Upper lobe of right lung (tissue), 1 donor: ENCODE results near the gene TTLL11. TPM values are rescaled to one million over a fixed set of nuclear protein-coding genes. Genes with fewer than 3 reads are reported as not detected.

Source experiments
- ATAC-seq: fragments of 200-7000 bp; cut with Tn5 transposase; one replicate; pipeline ENCODE4 v1.9.1; 2020; ENCODE audit warnings: mild to moderate bottlenecking, moderate library complexity
- DNase-seq: peaks from one replicate; pipeline ENCODE4 v3.0.0-alpha.2; 2020
- H3K27ac ChIP-seq: fragments of 200-600 bp; one replicate; pipeline ENCODE4 v1.8.0; 2022
- H3K27me3 ChIP-seq: fragments of 200-600 bp; one replicate; pipeline ENCODE4 v1.8.0; 2022; ENCODE audit warnings: mild to moderate bottlenecking
- H3K36me3 ChIP-seq: fragments of 200-600 bp; one replicate; pipeline ENCODE4 v1.8.0; 2022
- H3K4me1 ChIP-seq: fragments of 200-600 bp; one replicate; pipeline ENCODE4 v1.8.0; 2022
- H3K4me3 ChIP-seq: fragments of 200-600 bp; one replicate; pipeline ENCODE4 v1.8.0; 2022; ENCODE audit warnings: mild to moderate bottlenecking
- H3K9me3 ChIP-seq: fragments of 200-600 bp; one replicate; pipeline ENCODE4 v1.8.0; 2022
- CTCF ChIP-seq: fragments of 200-600 bp; IDR thresholded peaks from one replicate; pipeline ENCODE4 v1.8.0; 2022; ENCODE audit warnings: antibody characterized with exemption
- intact Hi-C: fragments of 100-400 bp; cut with DNase I; formaldehyde crosslinking; loops from one replicate; pipeline ENCODE4 v1.11.0; 2022
- total RNA-seq: library from RNA; stranded (reverse); fragmentation: NEBNext Ultra II Directional; extraction: Animal tissue kit (Norgen Biotek cat#: 25700); gene quantifications from one replicate; pipeline ENCODE4 v1.2.1, GENCODE V29; 2021
- donor health status: DM: no; HTN: yes; CAD: no; lungs with severe emphysema.

The TTLL11 gene
- total RNA-seq, 1 donor from 2014 or later: 10.7 TPM

GRCh38 chr9:122056484-122056883 lies 36.6 kb downstream of the TTLL11 start:
- no peak for DNase-seq
- H3K9me3 ChIP-seq: no peaks in the 10 kb centered on the region
- no peaks in the 10 kb centered on the region for H3K36me3 ChIP-seq
- no peaks in the 10 kb centered on the region for H3K4me1 ChIP-seq
- H3K27me3 ChIP-seq: no peaks in the 10 kb centered on the region
- no peak for TF ChIP-seq CTCF
- ATAC-seq: peak; percentile 40
- H3K4me3 ChIP-seq: no peak overlapping the region
- intact Hi-C loops: no loop called here
- H3K27ac ChIP-seq: no peak overlapping the region

- no peak for TF ChIP-seq CTCF
- intact Hi-C loops: no loop called here
- Histone ChIP-seq H3K9me3 (no peaks in the 10 kb centered on the region), H3K4me1 (no peaks in the 10 kb centered on the region), H3K4me3 (no peak overlapping the region), H3K27me3 (no peaks in the 10 kb centered on the region), H3K36me3 (no peaks in the 10 kb centered on the region), H3K27ac (no peak overlapping the region)
- ATAC-seq (peak; percentile 64), DNase-seq (no peak)
Observed at GRCh38 chr9:122055701-122056100, 37.4 kb downstream of the TTLL11 start.

- intact Hi-C loops: no loop called here
- Histone ChIP-seq H3K4me3 (no peak overlapping the region), H3K4me1 (no peaks in the 10 kb centered on the region), H3K36me3 (no peaks in the 10 kb centered on the region), H3K27ac (no peak overlapping the region), H3K27me3 (no peaks in the 10 kb centered on the region), H3K9me3 (no peaks in the 10 kb centered on the region)
- ATAC-seq (peak; percentile 29), DNase-seq (no peak)
- no peak for TF ChIP-seq CTCF
Observed at GRCh38 chr9:122053567-122054350, 39.3 kb downstream of the TTLL11 start.

DNA sequence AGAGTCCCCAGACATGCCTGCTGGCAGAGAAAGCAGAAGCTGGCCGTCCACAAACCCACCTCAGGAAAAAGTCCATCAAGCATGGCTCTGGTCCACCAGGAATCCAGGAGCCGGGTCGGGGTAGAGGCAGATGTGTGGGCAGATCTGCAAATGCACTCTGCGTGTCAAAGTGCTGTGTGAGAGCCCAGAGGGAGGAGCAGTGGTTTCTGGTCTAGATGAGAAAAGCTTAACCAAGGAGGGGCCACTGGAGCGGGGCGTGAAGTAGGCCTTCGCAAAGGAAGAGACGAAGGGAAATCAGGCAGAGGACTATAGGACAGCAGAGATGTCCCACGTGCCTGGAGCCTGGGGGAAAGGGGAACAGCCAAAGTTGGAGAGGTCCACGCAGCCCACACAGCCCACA lies 40.0 kb downstream of the TTLL11 start:
- H3K27me3 ChIP-seq: no peaks in the 10 kb centered on the region
- intact Hi-C loops: no loop called here
- no peaks in the 10 kb centered on the region for H3K9me3 ChIP-seq
- TF ChIP-seq CTCF: no peak
- DNase-seq (no peak), ATAC-seq (peak; percentile 24)
- H3K27ac ChIP-seq: no peak overlapping the region
- H3K4me3 ChIP-seq: no peak overlapping the region
- no peaks in the 10 kb centered on the region for H3K4me1 ChIP-seq
- H3K36me3 ChIP-seq: no peaks in the 10 kb centered on the region

GRCh38 chr9:122051351-122052321 lies 41.5 kb downstream of the TTLL11 start:
- DNase-seq (no peak), ATAC-seq (peak; percentile 13)
- no peak for TF ChIP-seq CTCF
- Histone ChIP-seq H3K36me3 (no peaks in the 10 kb centered on the region), H3K4me3 (no peak overlapping the region), H3K9me3 (no peaks in the 10 kb centered on the region), H3K27me3 (no peaks in the 10 kb centered on the region), H3K27ac (no peak overlapping the region), H3K4me1 (no peaks in the 10 kb centered on the region)
- intact Hi-C loops: no loop called here
